Fibroblast of villous mesenchyme (primary cell): ENCODE results near the gene LRIG3. TPM values are rescaled to one million over a fixed set of nuclear protein-coding genes. Genes with fewer than 3 reads are reported as not detected.
A peak's percentile ranks its signal among the peaks of the same experiment; 100 is the strongest.

Experiments used
- DNase-seq: peaks from one replicate; pipeline ENCODE4 v3.0.0-alpha.2; 2010; ENCODE audit warnings: low read depth
- H3K4me3 ChIP-seq: 2 replicates; pipeline ENCODE4 v1.5.1; 2011; ENCODE audit warnings: low read depth, mild to moderate bottlenecking, low read length
- CTCF ChIP-seq: IDR thresholded peaks from 2 replicates; pipeline ENCODE4 v1.5.1; 2012; ENCODE audit warnings: low read depth, mild to moderate bottlenecking, low read length; ENCODE audit not compliant: insufficient read depth
- total RNA-seq: library from RNA; depleted of rRNA; stranded (reverse); fragments of >200 nt; gene quantifications from 2 replicates; pipeline ENCODE4 v1.2.3, GENCODE V29; 2012

LRIG3 gene
- total RNA-seq, 1 donor, result 97.2 TPM

- no peak overlapping the region for H3K4me3 ChIP-seq
- peak; percentile 69 for DNase-seq
- TF ChIP-seq CTCF, result no peak
Observed at GRCh38 chr12:58893495-58893894, 26.8 kb downstream of the LRIG3 start.

GRCh38 chr12:58889557-58889956 lies 30.7 kb downstream of the LRIG3 start:
- no peak for TF ChIP-seq CTCF
- DNase-seq, result no peak
- no peak overlapping the region for H3K4me3 ChIP-seq

GRCh38 chr12:58888131-58888783 lies 32.0 kb downstream of the LRIG3 start:
- TF ChIP-seq CTCF, result no peak
- peak; percentile 50 for DNase-seq
- no peak overlapping the region for H3K4me3 ChIP-seq

GRCh38 chr12:58887068-58887467 lies 33.2 kb downstream of the LRIG3 start:
- no peak for DNase-seq
- H3K4me3 ChIP-seq, result no peak overlapping the region
- no peak for TF ChIP-seq CTCF

- DNase-seq, result no peak
- H3K4me3 ChIP-seq, result no peak overlapping the region
- no peak for TF ChIP-seq CTCF
Observed at GRCh38 chr12:58886474-58886873, 33.8 kb downstream of the LRIG3 start.

GRCh38 chr12:58884916-58885315 lies 35.4 kb downstream of the LRIG3 start:
- no peak overlapping the region for H3K4me3 ChIP-seq
- DNase-seq, result no peak
- no peak for TF ChIP-seq CTCF

- no peak overlapping the region for H3K4me3 ChIP-seq
- no peak for DNase-seq
- TF ChIP-seq CTCF, result no peak
Observed at GRCh38 chr12:58883576-58884334, 36.5 kb downstream of the LRIG3 start.
